Epithelial cell of proximal tubule (primary cell): Measurements from ENCODE around the gene AP5B1. TPM values are rescaled to one million over a fixed set of nuclear protein-coding genes. Genes with fewer than 3 reads are reported as not detected.
A peak's percentile ranks its signal among the peaks of the same experiment; 100 is the strongest.

ENCODE experiments used
- DNase-seq: peaks from one replicate; pipeline ENCODE4 v3.0.0-alpha.2; 2011; ENCODE audit warnings: low read depth
- H3K4me3 ChIP-seq: 2 replicates; pipeline ENCODE4 v1.5.1; 2011; ENCODE audit warnings: low read depth, mild to moderate bottlenecking, low read length
- total RNA-seq: library from RNA; depleted of rRNA; stranded (reverse); fragments of >200 nt; gene quantifications from 2 replicates; pipeline ENCODE4 v1.2.3, GENCODE V29; 2015
- TF ChIP-seq, protein P1 (sequence below): conservative IDR thresholded peaks from 2 replicates; pipeline ENCODE4 v1.5.1; 2012; ENCODE audit warnings: low read depth, mild to moderate bottlenecking, low read length

AP5B1 gene, protein sequence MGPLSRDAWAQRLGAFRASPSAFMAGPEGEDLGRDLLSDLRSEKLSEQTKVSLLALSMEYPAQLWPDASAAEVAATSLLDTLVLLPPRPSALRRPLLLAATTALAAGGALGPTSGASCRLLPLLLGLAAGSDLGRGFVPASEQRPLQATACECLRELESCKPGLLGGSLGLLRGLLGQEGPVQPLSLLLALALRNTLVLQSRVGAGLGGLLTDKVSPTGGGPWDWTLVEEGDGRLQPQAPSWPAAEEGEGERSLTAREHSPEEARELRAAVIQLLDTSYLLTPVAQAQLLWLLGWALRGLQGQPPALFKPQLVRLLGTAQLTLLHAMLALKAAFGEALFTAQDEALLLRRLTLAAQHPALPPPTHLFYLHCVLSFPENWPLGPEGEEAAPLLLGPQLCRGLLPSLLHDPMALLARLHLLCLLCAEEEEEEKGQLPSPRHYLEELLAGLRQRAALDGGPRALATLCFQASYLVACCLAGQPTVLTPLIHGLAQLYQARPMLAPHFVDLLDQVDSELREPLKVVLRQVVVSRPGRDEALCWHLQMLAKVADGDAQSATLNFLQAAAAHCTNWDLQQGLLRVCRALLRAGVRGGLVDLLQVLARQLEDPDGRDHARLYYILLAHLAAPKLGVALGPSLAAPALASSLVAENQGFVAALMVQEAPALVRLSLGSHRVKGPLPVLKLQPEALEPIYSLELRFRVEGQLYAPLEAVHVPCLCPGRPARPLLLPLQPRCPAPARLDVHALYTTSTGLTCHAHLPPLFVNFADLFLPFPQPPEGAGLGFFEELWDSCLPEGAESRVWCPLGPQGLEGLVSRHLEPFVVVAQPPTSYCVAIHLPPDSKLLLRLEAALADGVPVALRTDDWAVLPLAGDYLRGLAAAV
- 14.0 and 17.9 TPM in 2 replicates for total RNA-seq

DNA sequence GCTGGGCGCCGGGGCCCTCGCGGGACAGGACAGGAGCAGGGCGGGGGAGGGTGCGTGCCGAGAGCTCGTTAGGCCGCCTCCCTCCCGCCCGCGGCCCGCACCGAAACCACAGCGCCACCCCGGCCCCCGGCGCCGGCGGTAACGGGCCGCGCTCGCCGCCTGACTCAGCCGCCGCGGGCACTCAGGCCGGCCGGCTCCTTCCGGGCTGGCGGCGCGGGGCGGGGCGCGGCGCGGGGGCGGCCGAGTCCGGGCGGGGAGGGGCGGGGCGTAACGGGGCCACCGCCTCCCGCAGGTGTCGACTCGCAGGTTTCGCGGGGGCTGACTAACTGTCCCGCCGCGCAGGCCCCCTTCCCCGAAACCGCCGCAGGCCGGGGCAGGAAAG lies at the start of gene AP5B1:
Gene AP5B1 (minus strand): TSS at position 207 of the 382 bp plus-strand sequence. CDS start 385 bp downstream, outside the sequence.
- TF ChIP-seq, protein P1, sequence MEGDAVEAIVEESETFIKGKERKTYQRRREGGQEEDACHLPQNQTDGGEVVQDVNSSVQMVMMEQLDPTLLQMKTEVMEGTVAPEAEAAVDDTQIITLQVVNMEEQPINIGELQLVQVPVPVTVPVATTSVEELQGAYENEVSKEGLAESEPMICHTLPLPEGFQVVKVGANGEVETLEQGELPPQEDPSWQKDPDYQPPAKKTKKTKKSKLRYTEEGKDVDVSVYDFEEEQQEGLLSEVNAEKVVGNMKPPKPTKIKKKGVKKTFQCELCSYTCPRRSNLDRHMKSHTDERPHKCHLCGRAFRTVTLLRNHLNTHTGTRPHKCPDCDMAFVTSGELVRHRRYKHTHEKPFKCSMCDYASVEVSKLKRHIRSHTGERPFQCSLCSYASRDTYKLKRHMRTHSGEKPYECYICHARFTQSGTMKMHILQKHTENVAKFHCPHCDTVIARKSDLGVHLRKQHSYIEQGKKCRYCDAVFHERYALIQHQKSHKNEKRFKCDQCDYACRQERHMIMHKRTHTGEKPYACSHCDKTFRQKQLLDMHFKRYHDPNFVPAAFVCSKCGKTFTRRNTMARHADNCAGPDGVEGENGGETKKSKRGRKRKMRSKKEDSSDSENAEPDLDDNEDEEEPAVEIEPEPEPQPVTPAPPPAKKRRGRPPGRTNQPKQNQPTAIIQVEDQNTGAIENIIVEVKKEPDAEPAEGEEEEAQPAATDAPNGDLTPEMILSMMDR: no peak
- no peak for DNase-seq
- peak within 1 kb of the TSS; percentile 77 for H3K4me3 ChIP-seq

DNA sequence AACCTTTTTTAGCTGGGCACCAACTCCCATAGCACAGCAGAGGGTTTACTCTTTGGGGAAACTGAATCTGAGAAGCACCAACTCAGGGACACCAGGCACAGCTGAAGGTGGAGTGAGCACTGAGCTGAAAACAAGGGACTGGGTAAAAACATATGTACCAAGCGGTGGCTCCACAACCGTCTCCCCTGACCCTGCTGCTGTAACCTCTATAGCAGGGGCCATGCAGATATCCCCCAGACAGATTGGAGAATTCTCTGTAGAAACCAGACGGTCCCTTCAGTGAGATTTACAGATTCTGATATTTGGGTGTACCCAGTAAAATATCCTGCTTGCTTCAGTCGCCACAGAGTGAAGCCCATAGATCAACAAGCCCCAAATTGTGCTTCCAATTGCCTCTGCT lies 48.7 kb upstream of the AP5B1 start:
- no peak overlapping the region for H3K4me3 ChIP-seq
- DNase-seq: no peak
- TF ChIP-seq, protein P1: no peak

DNA sequence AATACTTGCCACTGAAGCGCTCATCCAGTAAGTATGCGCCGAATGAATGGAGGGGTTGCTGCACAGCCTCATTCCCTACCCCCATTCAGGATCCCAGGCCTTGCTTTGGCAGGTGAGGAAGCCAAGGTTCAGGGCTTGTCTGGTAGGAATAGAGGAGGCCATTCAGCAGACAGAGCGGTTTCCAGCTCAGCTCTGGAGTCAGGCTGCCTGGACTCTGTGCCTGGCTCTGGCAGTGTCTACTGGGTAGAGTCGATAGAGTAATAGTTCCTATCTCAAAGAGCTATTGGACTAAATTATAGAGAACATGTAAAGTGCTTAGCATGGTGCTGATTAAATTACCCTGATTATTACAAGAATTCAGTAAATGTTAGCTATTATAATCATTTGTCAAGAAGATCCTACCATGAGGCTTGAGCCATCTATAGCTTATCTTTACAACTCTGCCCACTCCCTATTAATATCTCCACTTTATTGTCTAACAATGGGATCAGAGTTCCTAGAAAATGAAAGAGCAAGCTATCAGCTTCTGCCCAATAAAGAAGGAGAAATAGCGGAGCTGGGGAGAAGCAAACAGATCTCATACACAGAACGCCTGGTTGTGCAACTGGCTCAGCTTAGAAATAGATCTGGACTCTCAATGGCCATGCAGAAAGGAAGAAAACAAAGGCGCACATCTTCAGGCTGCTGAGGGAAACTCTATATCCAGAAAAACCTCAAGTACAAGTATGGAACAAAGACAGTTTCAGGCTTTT lies 46.4 kb upstream of the AP5B1 start:
- TF ChIP-seq, protein P1: no peak
- no peak for DNase-seq
- H3K4me3 ChIP-seq: no peak overlapping the region

DNA sequence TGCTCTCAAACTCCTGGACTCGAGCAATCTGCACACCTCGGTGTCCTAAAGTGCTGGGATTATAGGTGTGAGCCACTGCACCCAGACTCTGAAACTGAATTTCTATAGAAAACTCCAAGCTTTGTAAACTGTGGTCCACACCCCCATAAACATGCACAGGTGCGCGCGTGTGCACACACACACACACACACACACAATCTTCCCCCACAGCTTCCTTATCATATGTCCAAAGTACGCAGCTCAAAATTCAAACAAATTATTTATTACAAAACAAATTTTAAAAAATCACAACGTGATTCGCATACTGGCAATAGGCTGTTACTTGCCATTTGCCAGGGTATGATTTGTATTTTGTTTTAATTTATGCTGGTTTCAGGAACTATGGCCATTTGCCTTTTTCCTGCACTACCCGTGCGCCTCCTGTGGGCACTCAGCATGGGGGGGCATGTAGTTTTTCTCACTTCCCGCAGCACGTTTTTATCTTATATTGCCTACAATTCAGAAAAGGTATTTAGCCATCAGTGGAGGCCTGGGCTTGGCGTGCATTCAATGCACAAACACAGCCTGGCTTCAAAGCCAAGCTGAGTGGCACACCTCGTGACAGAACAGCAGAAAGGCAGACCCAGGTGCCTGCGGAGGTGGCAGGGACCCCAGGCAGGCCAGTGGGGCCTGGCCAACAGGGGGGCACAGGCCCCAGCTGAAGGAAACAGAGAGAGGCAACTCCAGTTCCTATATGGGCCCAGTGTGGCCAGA lies 42.2 kb upstream of the AP5B1 start:
- TF ChIP-seq, protein P1: no peak

DNA sequence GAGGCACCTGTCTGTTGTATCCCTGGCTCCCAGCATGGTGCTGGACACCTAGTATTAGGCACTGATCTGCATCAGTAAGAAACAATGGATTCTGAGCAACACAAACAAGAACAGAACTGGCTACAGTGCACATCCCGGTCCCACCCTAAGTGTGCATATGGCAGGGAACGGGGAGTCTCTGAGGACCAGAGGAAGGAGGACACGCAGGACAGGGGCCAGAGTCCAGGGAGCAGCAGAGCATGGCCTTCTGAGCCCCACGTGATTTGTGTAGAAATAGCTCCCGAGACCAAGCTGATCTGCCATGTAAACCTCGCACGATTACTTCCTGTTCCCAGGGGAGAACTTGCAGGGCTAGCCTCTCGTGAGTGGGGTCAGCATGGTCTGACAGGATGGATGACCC lies 40.3 kb upstream of the AP5B1 start:
- no peak for DNase-seq

More for the DNA sequence above, 42.2 kb upstream of the AP5B1 start:
- DNase-seq: no peak
- no peak overlapping the region for H3K4me3 ChIP-seq

More for the DNA sequence above, 40.3 kb upstream of the AP5B1 start:
- TF ChIP-seq, protein P1: no peak
- no peak overlapping the region for H3K4me3 ChIP-seq
